Fibroblast of skin of right quadriceps (primary cell): ENCODE data around the gene HS3ST6.
"Not testable (repeated sequence)": the region's sequence is repeated elsewhere in the genome, so short reads cannot be mapped to it uniquely, and the experiment has no call there.

Source experiments
- DNase-seq: peaks from one replicate; pipeline ENCODE4 v3.0.0-alpha.2; 2013

The HS3ST6 gene

DNA sequence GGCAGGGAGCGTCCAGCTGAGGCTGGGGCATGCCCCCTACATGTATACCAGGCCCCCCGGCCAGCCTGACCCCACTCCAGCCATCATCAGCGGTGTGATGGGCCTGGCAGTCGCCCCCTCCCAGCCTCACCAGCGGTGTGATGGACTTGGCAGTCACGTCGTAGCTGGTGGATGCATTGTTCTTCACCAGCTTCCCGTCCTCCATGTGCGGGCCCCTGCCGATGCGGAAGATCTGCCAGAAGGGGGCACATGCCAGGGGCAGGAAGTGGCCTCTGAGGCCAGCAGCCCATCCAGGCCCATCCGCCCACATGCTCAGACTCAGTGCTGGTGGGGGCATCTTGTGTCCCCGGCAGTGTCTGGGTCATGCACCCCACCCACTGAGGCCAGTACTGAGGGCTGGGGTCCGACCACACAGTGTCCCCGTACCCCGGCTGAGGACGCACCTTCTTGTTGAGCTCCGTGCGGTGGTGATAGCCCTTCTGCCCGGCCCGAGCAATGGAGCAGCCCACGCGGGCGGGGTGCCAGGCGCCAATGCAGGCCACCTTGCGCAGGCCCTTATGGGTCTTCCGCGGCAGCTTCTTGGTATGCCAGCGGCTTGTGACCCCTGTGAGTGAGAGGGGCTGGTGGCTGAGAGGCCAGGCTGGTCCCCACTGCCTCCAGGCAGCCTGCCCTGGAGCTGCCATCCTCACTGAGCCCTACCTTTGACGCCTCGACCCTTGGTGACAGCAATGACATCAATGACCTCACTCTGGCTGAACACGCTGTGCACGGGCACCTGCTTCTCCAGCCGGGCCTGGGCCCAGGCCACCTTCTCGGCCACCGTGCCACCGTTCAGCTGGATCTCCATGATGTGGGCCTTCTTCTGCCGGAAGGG, 28.5 kb upstream of the HS3ST6 start:
- no peak for DNase-seq

- DNase-seq: no peak
Observed at GRCh38 chr16:1945559-1946391, 27.6 kb upstream of the HS3ST6 start.

- no peak for DNase-seq
Observed at GRCh38 chr16:1944612-1945199, 26.5 kb upstream of the HS3ST6 start.

- peak; percentile 98 for DNase-seq
Observed at GRCh38 chr16:1942810-1943726, 24.9 kb upstream of the HS3ST6 start, which contains the start of gene MSRB1. Gene MSRB1 (minus strand): TSS chr16:1943199. CDS start chr16:1943156, 43 bp downstream.

DNA sequence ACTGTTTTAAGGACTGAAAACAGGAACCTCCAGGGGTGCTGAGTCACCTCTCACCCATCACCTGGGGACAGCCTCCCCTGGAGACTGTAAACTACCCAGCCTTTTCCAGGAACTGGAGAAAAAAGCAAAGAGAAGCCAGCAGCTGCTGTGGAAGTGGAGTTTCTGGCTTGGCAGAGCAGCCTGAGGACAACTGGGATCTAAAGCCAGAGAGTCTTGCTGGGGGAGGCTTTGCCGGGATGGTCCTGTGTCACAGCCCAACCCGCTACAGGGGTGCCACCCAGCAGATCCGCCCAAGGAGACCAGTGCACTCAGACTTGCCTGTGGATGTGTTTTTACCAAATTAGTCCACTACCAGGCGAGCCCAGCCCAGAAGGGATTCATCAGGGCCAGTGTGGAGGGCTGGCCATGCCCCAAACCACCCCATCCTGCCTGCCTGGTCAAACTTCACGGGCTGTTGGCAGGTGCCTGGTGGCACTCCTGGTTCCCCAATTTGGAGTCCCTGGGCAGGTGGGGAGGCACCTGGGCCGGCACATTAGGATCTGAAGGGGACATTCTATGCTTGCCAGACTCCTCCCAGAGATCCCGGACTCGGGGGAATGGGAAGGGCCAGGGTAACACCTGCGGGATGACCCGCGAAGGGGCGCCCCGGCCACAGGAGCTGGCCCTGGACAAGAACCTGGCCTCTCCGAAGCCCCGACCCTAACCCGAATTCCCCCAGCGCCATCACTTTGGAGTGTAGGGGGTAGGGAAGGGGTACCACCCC, 24.0 kb upstream of the HS3ST6 start:
- no peak for DNase-seq

DNA sequence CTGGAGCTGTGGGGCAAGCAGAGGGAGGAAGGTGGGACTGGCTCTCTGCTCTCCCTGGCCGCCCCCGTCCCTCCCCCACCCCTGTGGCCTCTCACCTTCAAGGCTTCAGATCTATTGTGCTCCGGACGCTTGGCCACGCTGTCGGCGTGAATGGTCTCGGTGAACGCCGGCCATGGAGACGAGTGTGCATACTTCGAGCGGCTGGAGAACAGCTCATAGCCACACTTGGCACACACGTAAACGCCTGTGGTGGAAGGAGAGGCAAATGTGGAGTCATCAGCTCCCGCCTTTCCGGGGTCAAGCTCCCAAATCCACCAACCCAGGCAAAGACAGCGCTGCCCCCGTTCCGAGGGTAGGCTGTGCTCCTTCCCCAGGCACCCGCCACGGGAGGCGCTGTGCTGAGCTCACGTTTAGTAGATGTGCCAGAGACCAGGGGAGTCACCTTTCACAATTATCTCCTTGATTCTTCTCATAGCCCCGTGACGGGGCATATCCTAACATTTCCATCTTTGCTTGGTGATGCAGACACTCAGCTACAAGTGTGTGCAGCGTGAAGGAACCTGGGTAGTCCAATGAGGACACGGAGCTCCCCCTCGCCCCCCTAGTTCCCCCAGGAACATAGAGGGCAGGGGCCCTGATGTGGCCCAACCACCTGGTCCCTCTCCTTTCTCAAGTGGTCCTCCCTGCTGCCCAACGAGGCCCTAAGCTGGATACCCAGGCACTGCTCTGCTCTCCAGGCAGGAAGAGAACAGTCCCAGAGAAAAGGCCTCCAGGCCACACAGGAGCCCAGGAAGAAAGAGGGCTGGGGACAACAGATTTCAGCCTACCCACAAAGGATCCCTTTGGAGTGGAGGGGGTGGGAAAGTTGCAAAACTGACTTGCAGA, 23.2 kb upstream of the HS3ST6 start:
- peak; percentile 46 for DNase-seq

DNA sequence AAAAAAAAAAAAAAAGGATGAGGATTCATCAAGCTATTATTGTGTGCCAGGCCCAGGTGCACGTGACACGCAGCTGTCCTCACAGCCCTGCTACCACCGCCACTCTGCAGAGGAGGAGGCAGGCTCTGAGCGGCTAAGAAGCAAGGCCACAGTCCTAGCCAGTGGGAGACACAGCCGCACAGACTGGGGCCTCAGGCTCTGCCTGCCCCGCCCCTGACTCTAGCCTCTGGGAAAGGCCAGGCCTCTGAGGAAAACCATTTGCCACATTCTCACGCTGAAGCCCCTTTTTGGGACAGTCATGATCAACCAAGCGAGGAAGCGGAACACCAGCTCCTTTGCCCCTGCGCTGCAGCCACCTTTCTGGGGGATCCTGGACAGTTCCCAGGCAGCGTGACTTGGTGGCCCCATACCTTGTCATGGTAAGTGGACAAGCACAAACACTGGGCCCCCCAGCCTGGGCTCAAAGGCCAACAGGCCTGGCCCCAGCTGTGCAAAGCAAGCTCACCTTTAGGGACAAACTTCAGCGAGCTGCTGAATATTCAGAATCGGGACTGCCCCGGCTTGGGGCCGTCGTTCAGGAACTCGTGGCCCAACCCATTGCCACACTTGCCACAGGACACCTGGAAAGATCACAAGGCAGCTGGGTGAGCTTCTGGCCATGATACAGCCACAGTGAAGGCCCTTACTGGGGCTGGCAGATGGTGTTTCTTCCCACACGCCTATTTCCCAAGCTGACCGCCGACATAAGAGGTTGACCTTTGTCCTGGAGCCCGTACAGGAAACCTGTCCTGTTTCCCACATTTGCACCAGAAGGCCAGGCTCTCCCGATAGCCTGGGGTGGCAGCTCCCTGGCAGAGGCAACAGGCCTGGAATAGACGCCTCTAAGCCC, 22.3 kb upstream of the HS3ST6 start:
- DNase-seq: no peak

DNA sequence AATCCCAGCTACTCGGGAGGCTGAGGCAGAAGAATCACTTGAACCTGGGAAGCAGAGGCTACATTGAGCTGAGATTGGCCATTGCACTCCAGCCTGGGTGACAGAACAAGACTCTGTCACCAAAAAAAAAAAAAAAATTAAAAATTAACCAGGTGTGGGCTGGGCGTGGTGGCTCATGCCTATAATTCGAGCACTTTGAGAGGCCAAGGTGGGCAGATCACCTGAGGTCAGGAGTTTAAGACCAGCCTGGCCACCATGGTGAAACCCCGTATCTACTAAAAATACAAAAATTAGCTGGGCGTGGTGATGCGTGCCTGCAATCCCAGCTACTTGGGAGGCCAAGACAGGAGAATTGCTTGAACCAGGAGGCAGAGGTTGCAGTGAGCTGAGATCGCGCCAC, 21.6 kb upstream of the HS3ST6 start:
- DNase-seq: not testable (repeated sequence)

DNA sequence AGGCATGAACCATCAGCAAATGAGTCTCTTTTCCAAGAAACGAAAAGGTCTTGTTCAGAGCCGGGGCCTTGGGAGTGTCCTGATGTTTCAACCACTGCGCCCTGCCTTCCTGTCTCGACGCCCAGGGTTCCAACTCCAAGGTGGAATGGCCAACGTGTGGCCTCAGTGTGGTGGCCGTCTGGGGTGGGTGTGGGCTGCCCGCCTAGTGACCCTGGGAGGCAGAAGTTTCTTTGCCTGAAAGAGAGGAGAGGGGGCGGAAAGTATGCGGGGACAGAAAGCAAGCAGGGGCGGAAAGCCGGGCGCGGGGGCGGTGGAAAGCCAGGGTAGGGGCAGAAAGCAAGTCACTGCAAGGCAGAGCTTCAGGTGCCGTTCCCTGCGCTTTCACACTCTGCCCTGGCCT, 20.7 kb upstream of the HS3ST6 start:
- no peak for DNase-seq

- DNase-seq: no peak
Observed at GRCh38 chr16:1938316-1938715, 20.1 kb upstream of the HS3ST6 start.

GRCh38 chr16:1936945-1937479, 18.8 kb upstream of the HS3ST6 start:
- DNase-seq: no peak

DNA sequence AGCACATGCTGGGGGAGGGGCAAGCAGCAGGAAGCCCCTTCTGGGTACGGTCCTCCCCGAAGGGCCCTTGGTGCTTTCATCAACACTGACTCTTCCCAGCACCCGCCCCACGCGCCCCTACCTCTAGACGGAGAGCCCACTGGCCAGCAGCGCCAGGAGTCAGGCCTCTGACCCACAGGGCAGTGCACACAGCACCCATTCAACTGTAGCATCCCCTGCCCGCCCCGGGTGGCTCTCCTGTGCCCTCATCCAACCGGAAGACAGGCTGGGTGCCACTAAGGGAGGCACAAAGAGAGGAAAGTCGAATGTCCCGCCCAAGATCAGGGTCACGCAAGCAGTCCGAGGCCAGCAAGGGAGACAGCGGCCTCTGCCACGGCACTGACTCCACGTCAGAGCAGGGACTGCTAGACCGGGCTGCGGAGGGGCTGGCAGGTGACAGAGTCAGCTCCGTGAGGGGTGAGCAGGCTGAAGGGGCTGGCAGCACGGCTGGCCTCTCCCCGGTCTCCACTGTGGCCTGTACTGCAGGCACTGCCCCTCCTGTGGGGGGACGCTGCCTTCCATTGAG, 15.0 kb upstream of the HS3ST6 start:
- DNase-seq: no peak

DNA sequence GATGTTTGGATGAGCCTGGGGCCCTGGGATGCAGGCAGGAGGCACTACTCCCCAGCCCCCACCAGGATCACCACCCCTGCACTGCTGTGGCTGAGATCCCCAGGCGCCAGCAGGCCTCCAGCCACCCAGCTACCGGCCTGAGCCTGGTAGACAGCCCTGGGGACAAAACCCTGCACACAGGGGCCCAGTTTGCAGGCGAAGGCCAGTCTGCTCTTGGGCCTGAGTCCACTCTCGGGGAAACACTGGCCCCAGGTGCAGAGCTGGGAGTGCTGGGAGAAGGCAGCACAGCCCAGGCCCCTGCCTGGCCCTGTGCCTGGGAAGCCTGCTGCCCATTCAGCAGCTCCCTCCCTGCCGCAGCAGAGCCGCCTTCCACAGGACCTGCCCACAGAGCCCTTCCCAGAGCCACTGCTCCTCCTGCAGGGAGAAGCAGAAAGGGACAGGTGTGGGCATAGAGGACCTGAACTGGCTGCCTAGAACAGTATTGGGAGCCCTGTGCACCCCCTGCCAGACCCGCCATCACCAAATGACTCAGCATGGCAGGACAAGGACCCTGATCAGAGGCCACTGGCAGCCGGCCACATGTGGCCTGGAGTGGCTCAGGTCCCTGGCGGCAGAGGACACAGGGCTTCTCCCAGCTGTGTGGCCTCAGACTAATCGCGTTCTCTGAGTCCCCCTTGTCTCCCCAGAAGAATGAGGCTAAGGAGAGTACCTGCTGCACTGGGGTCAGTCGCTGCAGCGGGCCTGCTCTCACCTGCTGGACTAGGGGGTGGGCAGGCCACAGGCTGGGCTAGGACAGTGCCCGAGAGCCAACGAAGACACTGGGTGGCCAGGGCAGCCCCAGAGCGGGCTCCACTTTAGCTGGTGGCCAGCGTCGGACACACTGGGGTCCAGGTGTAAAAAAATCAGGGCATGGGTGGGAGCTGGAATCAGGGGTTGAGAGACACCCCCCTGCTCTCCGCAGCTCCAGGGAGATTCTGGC, 14.1 kb upstream of the HS3ST6 start:
- no peak for DNase-seq

DNA sequence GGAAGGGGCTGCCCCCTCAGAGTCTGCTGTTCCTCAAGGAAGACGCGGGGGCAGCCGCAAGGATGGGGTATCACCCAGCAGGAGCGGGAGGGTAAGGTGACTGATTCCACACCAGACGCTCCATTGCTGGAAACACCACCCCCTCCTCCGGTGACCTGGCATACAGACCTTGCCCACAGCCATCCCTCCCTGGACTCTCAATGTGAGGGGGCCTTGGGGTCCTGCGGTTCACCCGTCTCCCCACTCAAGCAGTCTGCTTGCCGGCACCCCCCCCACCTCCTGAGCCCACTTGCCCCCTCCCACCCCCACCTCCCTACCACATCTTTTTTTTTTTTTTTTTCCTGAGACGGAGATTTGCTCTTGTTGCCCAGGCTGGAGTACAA, 12.1 kb upstream of the HS3ST6 start:
- DNase-seq: no peak

DNA sequence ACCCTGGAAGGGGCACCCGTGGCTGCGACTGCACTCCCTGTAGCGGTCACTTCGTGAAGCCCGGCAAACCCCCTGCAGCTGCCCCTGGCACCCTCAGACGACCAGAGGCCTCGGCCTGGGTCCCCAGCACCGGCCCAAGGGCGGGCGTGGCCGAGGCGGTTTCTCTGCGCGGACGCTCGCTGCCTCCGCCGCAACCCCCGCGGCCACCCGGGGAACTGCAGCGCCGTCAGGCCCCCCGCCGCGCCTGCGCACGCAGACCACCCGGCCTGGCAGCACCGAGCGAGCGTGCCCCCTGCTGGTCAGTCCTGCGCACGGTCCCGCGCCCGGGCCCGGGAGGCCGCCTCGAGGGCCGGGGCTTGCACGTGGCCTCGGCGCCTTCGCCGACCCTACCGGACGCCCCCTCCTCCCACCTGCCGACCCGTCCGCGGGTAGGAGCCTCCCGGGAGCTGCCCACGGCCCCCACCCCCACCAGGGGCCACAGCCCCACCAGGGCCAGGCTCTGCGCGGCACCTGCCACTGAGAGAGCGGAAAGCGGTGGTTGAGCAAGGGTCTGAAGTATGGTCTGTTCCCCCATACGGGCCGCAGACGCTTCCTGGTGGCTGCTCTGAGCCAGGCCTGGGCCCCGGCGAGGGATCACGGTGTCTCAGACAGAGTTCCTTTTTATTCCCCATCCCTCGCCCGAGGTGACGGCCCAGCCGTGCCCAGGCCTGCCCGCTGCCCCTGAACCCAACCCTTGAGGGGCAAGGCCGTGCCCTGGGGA, 11.5 kb upstream of the HS3ST6 start:
- peak; percentile 80 for DNase-seq

- DNase-seq: peak; percentile 29
Observed at GRCh38 chr16:1929105-1929504, 10.9 kb upstream of the HS3ST6 start.

- DNase-seq: no peak
Observed at GRCh38 chr16:1926271-1926670, 8.1 kb upstream of the HS3ST6 start.
